Mesothelial cell of epicardium (in vitro differentiated cells): ENCODE data around the gene FHDC1. TPM values are rescaled to one million over a fixed set of nuclear protein-coding genes. Genes with fewer than 3 reads are reported as not detected.
A peak's percentile ranks its signal among the peaks of the same experiment; 100 is the strongest.

Experiments
- DNase-seq, 2 experiments: peaks; one replicate each; pipeline ENCODE4 v3.0.0; 2021; ENCODE audit warnings: low spot score in 2 of 2; ENCODE audit not compliant: unreplicated experiment in 2 of 2
- H3K27ac Mint-ChIP-seq: 2 replicates; pipeline ENCODE4 v1.8.0; 2021; ENCODE audit warnings: mixed read lengths
- H3K27me3 Mint-ChIP-seq: 2 replicates; pipeline ENCODE4 v1.8.0; 2021; ENCODE audit warnings: low read depth, mixed read lengths
- H3K36me3 Mint-ChIP-seq: 2 replicates; pipeline ENCODE4 v1.8.0; 2021; ENCODE audit warnings: mixed read lengths
- H3K4me1 Mint-ChIP-seq: 2 replicates; pipeline ENCODE4 v1.8.0; 2021; ENCODE audit warnings: mixed read lengths
- H3K4me3 Mint-ChIP-seq: 2 replicates; pipeline ENCODE4 v1.8.0; 2021; ENCODE audit warnings: mild to moderate bottlenecking, moderate library complexity, mixed read lengths
- H3K9me3 Mint-ChIP-seq: 2 replicates; pipeline ENCODE4 v1.8.0; 2021; ENCODE audit warnings: mixed read lengths
- total RNA-seq: library from RNA; stranded (reverse); gene quantifications from 3 replicates; pipeline ENCODE4 v1.2.1, GENCODE V29; 2021
- TF ChIP-seq, protein P1 (sequence below): fragments of 200-600 bp; sonication (generic); IDR thresholded peaks from one replicate; pipeline ENCODE4 v1.5.0; 2021; ENCODE audit warnings: antibody characterized with exemption; ENCODE audit not compliant: unreplicated experiment

The FHDC1 gene
- total RNA-seq, 1 donor from 2014 or later = 4.6 TPM

DNA sequence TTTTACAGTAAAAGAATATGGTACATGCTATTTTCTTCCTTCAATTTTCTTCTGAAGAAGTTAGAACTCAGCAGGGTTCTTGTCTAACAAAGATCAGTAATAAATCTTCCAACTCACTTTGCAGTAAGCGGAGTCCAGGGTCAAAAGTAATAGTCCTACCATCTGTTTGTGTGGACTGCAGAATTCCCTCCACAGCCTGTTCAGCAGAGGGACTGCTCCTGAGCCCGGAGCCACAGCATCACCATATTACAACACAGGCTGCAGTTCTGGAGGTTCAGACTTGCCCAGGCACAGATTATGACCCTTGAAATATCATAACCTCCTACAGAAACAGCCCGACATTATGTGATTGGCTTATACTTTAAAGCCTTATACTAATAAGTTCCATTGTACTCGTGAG lies 10.3 kb downstream of the FHDC1 start:
- Mint-ChIP-seq H3K4me3 (no peak overlapping the region), H3K27me3 (peaks cover 18% of the 10 kb centered on the region), H3K27ac (no peak overlapping the region), H3K36me3 (no peaks in the 10 kb centered on the region), H3K4me1 (peaks cover 29% of the 10 kb centered on the region), H3K9me3 (no peaks in the 10 kb centered on the region)
- no peak for DNase-seq
- TF ChIP-seq, protein P1, sequence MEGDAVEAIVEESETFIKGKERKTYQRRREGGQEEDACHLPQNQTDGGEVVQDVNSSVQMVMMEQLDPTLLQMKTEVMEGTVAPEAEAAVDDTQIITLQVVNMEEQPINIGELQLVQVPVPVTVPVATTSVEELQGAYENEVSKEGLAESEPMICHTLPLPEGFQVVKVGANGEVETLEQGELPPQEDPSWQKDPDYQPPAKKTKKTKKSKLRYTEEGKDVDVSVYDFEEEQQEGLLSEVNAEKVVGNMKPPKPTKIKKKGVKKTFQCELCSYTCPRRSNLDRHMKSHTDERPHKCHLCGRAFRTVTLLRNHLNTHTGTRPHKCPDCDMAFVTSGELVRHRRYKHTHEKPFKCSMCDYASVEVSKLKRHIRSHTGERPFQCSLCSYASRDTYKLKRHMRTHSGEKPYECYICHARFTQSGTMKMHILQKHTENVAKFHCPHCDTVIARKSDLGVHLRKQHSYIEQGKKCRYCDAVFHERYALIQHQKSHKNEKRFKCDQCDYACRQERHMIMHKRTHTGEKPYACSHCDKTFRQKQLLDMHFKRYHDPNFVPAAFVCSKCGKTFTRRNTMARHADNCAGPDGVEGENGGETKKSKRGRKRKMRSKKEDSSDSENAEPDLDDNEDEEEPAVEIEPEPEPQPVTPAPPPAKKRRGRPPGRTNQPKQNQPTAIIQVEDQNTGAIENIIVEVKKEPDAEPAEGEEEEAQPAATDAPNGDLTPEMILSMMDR = no peak

DNA sequence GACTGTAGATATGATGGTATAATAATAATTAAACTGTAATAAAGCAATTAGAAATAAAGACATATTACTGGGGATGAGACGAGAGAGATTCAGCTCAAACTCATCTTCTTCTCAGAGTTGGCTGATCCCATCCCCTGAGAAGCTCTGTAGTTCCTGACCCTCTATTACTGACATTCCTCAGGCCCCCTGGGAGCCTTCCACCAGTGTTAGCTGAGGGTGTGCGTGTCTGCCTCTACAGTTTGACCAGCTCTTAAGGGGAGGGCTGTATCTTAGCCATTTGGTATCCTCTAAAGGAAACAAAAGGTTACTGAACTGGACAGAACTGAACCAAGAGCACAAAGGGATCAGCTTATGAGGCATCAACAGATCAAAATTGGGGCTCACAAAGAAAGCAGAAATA lies 11.2 kb downstream of the FHDC1 start:
- H3K27ac Mint-ChIP-seq = no peak overlapping the region
- peaks cover 34% of the 10 kb centered on the region for H3K4me1 Mint-ChIP-seq

DNA sequence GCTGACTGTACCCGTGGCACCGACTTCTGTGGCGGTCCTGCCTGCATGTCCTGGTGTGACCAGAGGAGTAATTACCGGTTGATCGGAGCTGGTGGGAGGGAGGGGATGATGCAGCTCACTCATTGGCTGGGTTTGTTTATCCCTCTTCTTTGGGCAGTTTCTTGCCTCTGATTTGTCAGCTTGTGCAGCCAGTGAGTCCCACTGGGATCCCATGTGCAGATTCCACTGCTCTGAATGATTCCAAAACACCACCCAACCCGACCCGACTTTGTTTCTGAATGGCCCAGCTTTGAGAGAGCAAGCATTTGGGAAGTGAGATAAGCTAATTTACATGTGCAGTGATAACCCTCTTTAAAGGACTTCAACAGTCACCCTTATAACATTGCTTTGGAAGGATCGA lies 13.8 kb downstream of the FHDC1 start:
- TF ChIP-seq, protein P1 = no peak
- Mint-ChIP-seq H3K4me1 (peaks cover 22% of the 10 kb centered on the region), H3K36me3 (peaks cover 9% of the 10 kb centered on the region), H3K27me3 (peaks cover 13% of the 10 kb centered on the region), H3K27ac (no peak overlapping the region), H3K4me3 (no peak overlapping the region), H3K9me3 (no peaks in the 10 kb centered on the region)
- DNase-seq = no peak

More for the DNA sequence above, 11.2 kb downstream of the FHDC1 start:
- no peak overlapping the region for H3K4me3 Mint-ChIP-seq
- TF ChIP-seq, protein P1 = no peak
- no peaks in the 10 kb centered on the region for H3K36me3 Mint-ChIP-seq
- no peaks in the 10 kb centered on the region for H3K9me3 Mint-ChIP-seq
- no peak for DNase-seq
- peaks cover 13% of the 10 kb centered on the region for H3K27me3 Mint-ChIP-seq

DNA sequence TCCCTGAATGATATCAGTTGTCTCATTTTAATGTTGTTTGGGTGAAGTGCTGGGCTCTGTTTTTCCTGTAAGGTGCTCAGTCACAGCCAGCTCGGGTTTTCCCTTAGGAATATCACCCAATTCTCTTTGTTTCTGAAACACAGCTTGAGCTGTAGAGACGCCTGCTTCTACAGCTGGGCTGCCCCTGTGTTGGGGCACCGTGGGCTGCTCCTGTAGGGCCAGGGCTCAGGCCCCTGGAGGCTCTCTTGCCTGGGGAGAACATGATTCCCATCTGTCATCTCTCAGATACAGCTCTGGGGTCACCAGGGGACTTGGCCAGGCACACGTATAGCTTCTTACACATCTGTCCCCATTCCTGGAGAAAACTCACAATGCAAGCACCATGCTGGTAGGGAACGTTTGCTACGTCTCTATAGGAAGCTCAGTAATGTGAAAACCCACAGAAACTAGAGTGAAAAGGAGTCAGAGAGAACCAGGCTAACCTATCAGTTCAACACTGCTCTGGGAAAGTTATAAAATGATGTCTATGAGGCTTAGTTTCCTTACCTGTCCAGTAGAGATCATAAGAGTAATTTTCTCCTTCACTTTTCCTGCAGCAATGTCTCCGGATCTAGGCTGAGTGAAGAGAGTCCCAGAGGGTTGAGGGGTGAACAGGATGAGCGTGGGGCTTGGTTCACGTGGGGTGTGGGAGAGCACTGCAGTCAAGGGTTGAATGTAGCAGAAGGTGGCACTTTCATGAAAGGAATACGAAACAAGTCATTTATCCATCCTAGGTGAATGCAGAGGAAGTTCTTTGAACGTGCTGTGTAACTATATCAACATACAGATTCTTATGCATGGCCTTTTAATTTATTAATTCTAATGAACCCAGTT lies 14.5 kb downstream of the FHDC1 start:
- H3K27me3 Mint-ChIP-seq = peaks cover 13% of the 10 kb centered on the region
- H3K4me3 Mint-ChIP-seq = no peak overlapping the region
- no peak for DNase-seq
- TF ChIP-seq, protein P1 = no peak
- peak overlapping the region; percentile 3 for H3K27ac Mint-ChIP-seq
- H3K36me3 Mint-ChIP-seq = peaks cover 9% of the 10 kb centered on the region
- peaks cover 22% of the 10 kb centered on the region for H3K4me1 Mint-ChIP-seq
- no peaks in the 10 kb centered on the region for H3K9me3 Mint-ChIP-seq

DNA sequence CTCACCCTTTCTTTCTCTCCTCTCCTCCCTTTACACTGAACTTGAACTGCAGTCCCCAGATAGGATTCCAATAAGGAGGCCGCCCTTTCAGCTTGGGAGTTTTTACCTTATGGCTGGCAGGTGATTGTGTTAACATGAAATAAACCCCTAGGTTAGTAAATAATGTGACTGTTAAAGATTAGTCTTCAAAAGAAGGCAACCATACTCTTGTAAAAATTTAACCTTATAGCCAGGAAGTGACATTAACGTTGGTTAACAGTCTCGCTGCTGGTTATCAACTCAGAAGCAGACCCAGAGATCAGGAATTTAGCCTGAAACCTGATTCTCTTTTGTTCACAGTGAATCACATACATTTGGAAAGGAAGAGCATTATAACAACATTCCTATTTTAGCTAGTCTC lies 15.2 kb downstream of the FHDC1 start:
- Mint-ChIP-seq H3K27ac (peak overlapping the region; percentile 50), H3K27me3 (peaks cover 13% of the 10 kb centered on the region), H3K36me3 (peaks cover 9% of the 10 kb centered on the region), H3K4me3 (no peak overlapping the region), H3K9me3 (no peaks in the 10 kb centered on the region), H3K4me1 (peaks cover 22% of the 10 kb centered on the region)
- no peak for DNase-seq
- TF ChIP-seq, protein P1 = no peak
